ENCODE measurements around the gene MCRS1.

The MCRS1 gene

DNA sequence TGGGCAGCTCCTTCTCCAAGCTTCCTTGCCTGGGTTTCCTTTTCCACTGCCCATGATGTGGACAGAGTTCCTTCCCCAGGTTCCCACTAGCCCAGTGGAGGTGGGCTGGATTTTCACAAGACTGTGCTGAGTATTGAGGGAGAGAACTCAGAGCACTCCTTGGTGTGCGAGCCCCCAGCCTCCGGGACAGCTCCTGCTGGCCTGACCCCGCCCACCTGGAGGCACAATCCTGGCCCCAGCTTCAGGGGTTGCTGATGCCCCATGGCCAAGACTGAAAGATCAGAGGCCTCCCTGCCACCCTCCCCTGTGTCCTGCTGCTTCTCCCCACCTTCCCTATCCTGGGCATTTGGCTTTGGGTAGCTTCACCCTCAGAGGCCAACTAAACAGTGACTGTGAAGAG, 21.5 kb downstream of the MCRS1 start:
- no peak overlapping the region for H3K27ac Mint-ChIP-seq
- DNase-seq = no peak
- H3K4me3 Mint-ChIP-seq = no peak overlapping the region
- H3K9me3 Mint-ChIP-seq = no peaks in the 10 kb centered on the region
- peaks cover 34% of the 10 kb centered on the region for H3K4me1 Mint-ChIP-seq
- H3K27me3 Mint-ChIP-seq (ENCODE audit: low read depth, poor library complexity) = peaks cover 96% of the 10 kb centered on the region
- TF ChIP-seq, protein P1, sequence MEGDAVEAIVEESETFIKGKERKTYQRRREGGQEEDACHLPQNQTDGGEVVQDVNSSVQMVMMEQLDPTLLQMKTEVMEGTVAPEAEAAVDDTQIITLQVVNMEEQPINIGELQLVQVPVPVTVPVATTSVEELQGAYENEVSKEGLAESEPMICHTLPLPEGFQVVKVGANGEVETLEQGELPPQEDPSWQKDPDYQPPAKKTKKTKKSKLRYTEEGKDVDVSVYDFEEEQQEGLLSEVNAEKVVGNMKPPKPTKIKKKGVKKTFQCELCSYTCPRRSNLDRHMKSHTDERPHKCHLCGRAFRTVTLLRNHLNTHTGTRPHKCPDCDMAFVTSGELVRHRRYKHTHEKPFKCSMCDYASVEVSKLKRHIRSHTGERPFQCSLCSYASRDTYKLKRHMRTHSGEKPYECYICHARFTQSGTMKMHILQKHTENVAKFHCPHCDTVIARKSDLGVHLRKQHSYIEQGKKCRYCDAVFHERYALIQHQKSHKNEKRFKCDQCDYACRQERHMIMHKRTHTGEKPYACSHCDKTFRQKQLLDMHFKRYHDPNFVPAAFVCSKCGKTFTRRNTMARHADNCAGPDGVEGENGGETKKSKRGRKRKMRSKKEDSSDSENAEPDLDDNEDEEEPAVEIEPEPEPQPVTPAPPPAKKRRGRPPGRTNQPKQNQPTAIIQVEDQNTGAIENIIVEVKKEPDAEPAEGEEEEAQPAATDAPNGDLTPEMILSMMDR (IDR thresholded peaks at IDR 0.05) = no peak
- no peaks in the 10 kb centered on the region for H3K36me3 Mint-ChIP-seq (ENCODE audit: low read depth)

DNA sequence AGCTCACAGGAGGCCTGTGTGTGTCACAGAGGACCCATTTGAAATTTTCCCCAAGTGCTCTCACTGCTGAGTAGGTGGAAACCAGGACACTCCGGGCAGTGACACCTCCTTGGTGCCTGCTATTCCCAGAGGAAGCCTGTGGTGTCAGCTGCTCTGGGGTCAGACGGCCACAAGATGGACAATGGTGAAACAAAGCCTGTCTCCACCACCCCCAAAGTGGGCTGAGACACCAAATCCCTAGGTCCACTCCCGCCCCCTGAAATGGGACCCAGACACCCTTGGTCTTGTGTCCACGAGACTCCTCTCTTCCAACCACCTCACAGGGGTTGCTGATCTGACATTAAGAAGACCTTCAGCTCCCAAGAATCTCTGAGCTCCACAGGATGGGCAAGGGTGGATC, 22.1 kb downstream of the MCRS1 start:
- Mint-ChIP-seq H3K4me3 (no peak overlapping the region), H3K27ac (no peak overlapping the region), H3K4me1 (peaks cover 41% of the 10 kb centered on the region), H3K9me3 (no peaks in the 10 kb centered on the region), H3K27me3 (ENCODE audit: low read depth, poor library complexity) (peaks cover 96% of the 10 kb centered on the region), H3K36me3 (ENCODE audit: low read depth) (no peaks in the 10 kb centered on the region)
- TF ChIP-seq, protein P1 (IDR thresholded peaks at IDR 0.05) = no peak
- no peak for DNase-seq

DNA sequence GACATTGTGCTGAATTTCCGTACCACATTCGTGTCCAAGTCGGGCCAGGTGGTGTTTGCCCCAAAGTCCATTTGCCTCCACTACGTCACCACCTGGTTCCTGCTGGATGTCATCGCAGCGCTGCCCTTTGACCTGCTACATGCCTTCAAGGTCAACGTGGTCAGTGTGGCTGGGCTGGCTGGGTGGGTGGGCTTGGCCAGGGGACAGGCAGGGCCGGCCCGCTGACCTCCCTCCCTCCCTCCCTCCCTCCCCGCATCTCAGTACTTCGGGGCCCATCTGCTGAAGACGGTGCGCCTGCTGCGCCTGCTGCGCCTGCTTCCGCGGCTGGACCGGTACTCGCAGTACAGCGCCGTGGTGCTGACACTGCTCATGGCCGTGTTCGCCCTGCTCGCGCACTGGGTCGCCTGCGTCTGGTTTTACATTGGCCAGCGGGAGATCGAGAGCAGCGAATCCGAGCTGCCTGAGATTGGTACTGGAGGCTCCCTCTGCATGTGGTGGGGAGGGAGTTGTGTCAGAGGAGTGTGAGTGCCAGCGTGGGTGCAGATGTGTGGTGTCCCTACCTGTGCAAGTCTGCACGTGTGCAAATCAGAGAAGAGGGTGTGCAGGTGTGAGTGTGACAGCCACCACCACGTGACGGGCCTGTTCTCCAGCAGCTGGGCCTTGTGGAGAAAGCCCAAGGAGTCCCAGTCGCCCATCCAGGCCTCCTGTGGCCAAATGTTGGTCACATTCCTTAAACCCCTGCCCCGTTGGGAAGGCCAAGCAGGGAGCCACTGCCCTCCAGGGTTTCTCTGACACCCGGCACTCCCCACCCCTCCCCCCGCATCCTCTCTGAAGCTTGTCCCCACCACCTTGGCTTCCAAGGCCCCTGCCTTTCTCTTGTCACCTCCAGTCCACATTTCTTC, 23.8 kb downstream of the MCRS1 start:
- DNase-seq = peak; percentile 48
- peaks cover 100% of the 10 kb centered on the region for H3K27me3 Mint-ChIP-seq (ENCODE audit: low read depth, poor library complexity)
- peaks cover 49% of the 10 kb centered on the region for H3K4me1 Mint-ChIP-seq
- H3K9me3 Mint-ChIP-seq = no peaks in the 10 kb centered on the region
- H3K4me3 Mint-ChIP-seq = peak overlapping the region; percentile 25
- no peaks in the 10 kb centered on the region for H3K36me3 Mint-ChIP-seq (ENCODE audit: low read depth)
- H3K27ac Mint-ChIP-seq = no peak overlapping the region
- TF ChIP-seq, protein P1 (IDR thresholded peaks at IDR 0.05) = no peak

DNA sequence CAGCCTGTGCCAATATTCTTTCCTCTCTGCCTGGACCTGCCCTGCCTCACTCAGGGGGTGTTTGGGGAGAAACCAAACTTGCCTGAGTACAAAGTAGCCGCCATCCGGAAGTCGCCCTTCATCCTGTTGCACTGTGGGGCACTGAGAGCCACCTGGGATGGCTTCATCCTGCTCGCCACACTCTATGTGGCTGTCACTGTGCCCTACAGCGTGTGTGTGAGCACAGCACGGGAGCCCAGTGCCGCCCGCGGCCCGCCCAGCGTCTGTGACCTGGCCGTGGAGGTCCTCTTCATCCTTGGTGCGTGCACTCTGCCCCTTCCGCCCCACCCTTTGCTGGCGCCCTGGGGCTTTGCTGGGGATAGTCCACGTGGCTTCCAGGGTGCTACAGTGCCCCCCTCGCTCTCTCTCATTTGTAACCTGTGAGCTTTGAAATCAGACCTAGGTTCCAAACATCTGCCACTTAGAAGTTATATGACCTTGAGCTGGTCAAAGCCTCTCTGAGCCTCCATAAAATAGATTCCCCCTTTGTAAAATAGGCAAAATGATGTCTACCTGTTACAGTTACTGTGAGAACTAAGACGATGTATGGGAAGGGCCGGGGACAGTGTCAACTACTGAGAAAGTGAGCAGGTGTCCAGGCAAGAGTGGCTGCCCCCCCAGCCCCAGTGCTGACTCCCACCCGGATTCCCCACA, 24.6 kb downstream of the MCRS1 start:
- H3K36me3 Mint-ChIP-seq (ENCODE audit: low read depth) = no peaks in the 10 kb centered on the region
- H3K4me1 Mint-ChIP-seq = peaks cover 45% of the 10 kb centered on the region
- H3K27ac Mint-ChIP-seq = no peak overlapping the region
- TF ChIP-seq, protein P1 (IDR thresholded peaks at IDR 0.05) = no peak
- H3K4me3 Mint-ChIP-seq = peak overlapping the region; percentile 20
- no peak for DNase-seq
- no peaks in the 10 kb centered on the region for H3K9me3 Mint-ChIP-seq
- H3K27me3 Mint-ChIP-seq (ENCODE audit: low read depth, poor library complexity) = peaks cover 95% of the 10 kb centered on the region

DNA sequence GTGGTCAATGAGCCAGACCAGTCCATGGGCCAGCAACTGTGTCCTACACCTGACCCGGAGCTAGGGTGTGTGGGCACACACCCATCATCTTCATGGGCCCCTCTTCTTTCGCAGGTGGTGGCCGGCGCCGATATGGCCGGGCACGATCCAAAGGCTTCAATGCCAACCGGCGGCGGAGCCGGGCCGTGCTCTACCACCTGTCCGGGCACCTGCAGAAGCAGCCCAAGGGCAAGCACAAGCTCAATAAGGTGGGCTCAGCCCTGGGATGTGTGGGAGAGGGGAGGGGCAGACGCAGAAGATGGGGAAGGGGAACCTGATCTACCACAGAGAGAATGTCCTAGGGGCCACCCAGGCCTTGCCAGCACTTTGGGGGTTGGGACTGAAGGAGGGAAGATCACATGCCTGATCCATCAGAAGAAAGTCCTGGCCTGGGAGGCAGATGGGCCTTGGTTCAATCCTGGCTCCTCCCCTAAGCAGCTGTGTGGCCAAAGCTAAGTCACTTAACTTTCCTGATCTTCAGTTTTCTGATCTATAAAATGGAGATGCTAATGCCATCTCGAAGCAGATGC, 25.3 kb downstream of the MCRS1 start:
- Mint-ChIP-seq H3K4me3 (no peak overlapping the region), H3K27me3 (ENCODE audit: low read depth, poor library complexity) (peaks cover 95% of the 10 kb centered on the region), H3K27ac (no peak overlapping the region), H3K4me1 (peaks cover 46% of the 10 kb centered on the region), H3K9me3 (no peaks in the 10 kb centered on the region), H3K36me3 (ENCODE audit: low read depth) (no peaks in the 10 kb centered on the region)
- TF ChIP-seq, protein P1 (IDR thresholded peaks at IDR 0.05) = no peak
- no peak for DNase-seq

All from nephron progenitor cell (in vitro differentiated cells).